OCI-LY3 (cell line): ENCODE measurements around the gene RELCH.

Experiments used
- CTCF ChIP-seq: fragments of 200-600, 300-600 bp; sonication (generic); IDR thresholded peaks from 2 replicates; pipeline ENCODE4 v1.5.1; 2014; ENCODE audit warnings: antibody characterized with exemption, low read length, low read depth
- EZH2phosphoT487 ChIP-seq: fragments of 200-600 bp; shearing (Covaris generic); IDR thresholded peaks from 2 replicates; pipeline ENCODE4 v1.6.1; 2018; ENCODE audit warnings: antibody characterized with exemption, mixed run types, low read depth

- no peak for TF ChIP-seq CTCF
- no peak for TF ChIP-seq EZH2phosphoT487
These were observed 52.4 kb downstream of the RELCH start for GRCh38 chr18:62239475-62239874.
